NB4 (cell line): Measurements from ENCODE around the gene OTUD7B.

Experiments
- MYC ChIP-seq: IDR thresholded peaks from 2 replicates; pipeline ENCODE4 v1.6.1; 2011; ENCODE audit warnings: low read depth, low read length
- POLR2A ChIP-seq: IDR thresholded peaks from 2 replicates; pipeline ENCODE4 v1.6.1; 2011; ENCODE audit warnings: mild to moderate bottlenecking; ENCODE audit not compliant: insufficient read length; ENCODE audit errors: extremely low read depth
- TF ChIP-seq, protein P1 (sequence below): IDR thresholded peaks from one replicate; pipeline ENCODE4 v1.5.1; 2012; ENCODE audit warnings: low read depth, low read length
- TF ChIP-seq, protein P2 (sequence below): IDR thresholded peaks from 2 replicates; pipeline ENCODE4 v1.6.1; 2011; ENCODE audit warnings: low read depth, low read length

DNA sequence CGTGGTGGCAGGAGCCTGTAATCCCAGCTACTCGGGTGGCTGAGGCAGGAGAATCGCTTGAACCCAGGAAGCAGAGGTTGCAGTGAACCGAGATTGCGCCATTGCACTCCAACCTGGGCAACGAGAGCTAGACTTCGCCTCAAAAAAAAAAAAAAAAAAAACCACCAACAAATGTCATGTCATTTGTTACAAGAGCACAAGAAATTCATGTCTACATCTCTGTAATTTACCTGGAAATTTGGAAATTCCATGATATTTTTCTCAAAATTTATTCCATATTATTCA, 40.5 kb upstream of the OTUD7B start:
- TF ChIP-seq, protein P1, sequence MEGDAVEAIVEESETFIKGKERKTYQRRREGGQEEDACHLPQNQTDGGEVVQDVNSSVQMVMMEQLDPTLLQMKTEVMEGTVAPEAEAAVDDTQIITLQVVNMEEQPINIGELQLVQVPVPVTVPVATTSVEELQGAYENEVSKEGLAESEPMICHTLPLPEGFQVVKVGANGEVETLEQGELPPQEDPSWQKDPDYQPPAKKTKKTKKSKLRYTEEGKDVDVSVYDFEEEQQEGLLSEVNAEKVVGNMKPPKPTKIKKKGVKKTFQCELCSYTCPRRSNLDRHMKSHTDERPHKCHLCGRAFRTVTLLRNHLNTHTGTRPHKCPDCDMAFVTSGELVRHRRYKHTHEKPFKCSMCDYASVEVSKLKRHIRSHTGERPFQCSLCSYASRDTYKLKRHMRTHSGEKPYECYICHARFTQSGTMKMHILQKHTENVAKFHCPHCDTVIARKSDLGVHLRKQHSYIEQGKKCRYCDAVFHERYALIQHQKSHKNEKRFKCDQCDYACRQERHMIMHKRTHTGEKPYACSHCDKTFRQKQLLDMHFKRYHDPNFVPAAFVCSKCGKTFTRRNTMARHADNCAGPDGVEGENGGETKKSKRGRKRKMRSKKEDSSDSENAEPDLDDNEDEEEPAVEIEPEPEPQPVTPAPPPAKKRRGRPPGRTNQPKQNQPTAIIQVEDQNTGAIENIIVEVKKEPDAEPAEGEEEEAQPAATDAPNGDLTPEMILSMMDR: no peak
- no peak for TF ChIP-seq POLR2A
- TF ChIP-seq, protein P2, sequence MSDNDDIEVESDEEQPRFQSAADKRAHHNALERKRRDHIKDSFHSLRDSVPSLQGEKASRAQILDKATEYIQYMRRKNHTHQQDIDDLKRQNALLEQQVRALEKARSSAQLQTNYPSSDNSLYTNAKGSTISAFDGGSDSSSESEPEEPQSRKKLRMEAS: no peak
- no peak for TF ChIP-seq MYC
